ENCODE results near the gene LIN37.

The LIN37 gene

DNA sequence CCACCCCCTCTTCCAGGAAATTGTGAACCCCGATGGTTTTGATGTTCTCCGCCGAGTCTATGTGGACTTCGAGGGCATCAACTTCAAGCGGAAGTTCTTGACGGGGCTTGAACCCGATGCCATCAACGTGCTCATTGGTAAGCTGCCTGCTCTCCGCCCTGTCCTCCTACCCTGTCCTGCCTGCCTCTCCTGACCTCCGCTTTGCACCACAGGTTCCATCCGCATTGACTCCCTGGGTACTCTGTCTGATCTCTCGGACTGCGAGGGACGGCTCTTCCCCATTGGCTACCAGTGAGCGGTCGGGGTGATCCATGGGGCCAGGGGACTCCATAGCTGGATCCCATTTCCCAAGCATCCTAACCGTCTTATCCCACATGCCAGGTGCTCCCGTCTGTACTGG, 18.1 kb upstream of the LIN37 start:
- TF ChIP-seq ZC3H10 (CRISPR knock-in tag; IDR thresholded peaks at IDR 0.05) (no peak), PPARA (CRISPR knock-in tag; IDR thresholded peaks at IDR 0.05; ENCODE audit: borderline replicate concordance) (no peak), SNAI2 (CRISPR knock-in tag; IDR thresholded peaks at IDR 0.05) (no peak), TOX (CRISPR knock-in tag; IDR thresholded peaks at IDR 0.05; ENCODE audit: borderline replicate concordance) (no peak), ZNF8 (CRISPR knock-in tag; IDR thresholded peaks at IDR 0.05) (no peak), BACH2 (CRISPR knock-in tag; IDR thresholded peaks at IDR 0.05; ENCODE audit: borderline replicate concordance) (no peak), ESRRG (CRISPR knock-in tag; IDR thresholded peaks at IDR 0.05) (no peak), CSRNP3 (CRISPR knock-in tag; IDR thresholded peaks at IDR 0.05) (no peak), ISL1 (CRISPR knock-in tag; IDR thresholded peaks at IDR 0.05) (no peak)
- no peak for ATAC-seq

GRCh38 chr19:35731353-35731752, 17.0 kb upstream of the LIN37 start:
- no peak for TF ChIP-seq ARNTL (CRISPR knock-in tag; IDR thresholded peaks at IDR 0.05; ENCODE audit: borderline replicate concordance, low read depth)
- no peak for TF ChIP-seq BACH2 (CRISPR knock-in tag; IDR thresholded peaks at IDR 0.05; ENCODE audit: borderline replicate concordance)
- no peak for ATAC-seq

DNA sequence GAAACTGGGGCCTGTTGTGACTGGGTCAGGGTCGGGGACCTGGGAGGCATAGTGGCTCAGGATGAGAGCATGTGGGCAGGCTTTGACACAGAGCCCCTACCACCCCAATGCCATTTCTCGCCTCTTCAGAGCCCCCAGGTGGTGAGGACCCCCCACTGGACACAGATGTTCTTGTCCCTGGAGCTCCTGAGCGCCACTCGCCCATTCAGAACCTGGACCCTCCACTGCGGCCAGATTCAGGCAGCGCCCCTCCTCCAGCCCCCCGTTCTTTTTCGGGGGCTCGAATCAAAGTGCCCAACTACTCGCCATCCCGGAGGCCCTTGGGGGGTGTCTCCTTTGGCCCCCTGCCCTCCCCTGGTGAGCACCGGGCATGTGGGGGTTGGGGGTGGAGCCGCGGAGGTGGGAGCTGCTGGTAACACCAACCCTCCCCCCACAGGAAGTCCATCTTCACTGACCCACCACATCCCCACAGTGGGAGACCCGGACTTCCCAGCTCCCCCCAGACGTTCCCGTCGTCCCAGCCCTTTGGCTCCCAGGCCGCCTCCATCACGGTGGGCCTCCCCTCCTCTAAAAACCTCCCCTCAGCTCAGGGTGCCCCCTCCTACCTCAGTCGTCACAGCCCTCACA, 16.5 kb upstream of the LIN37 start:
- TF ChIP-seq CSRNP3 (CRISPR knock-in tag; IDR thresholded peaks at IDR 0.05) (no peak), ZC3H10 (CRISPR knock-in tag; IDR thresholded peaks at IDR 0.05) (no peak), ZNF70 (CRISPR knock-in tag; IDR thresholded peaks at IDR 0.05) (no peak), ESRRG (CRISPR knock-in tag; IDR thresholded peaks at IDR 0.05) (no peak), ZFP3 (CRISPR knock-in tag; IDR thresholded peaks at IDR 0.05) (no peak), ZNF565 (CRISPR knock-in tag; conservative IDR thresholded peaks at IDR 0.05; ENCODE audit: low read depth) (no peak), GLIS3 (CRISPR knock-in tag; IDR thresholded peaks at IDR 0.05) (no peak), TCF4 (CRISPR knock-in tag; IDR thresholded peaks at IDR 0.05; ENCODE audit: borderline replicate concordance) (no peak), SNAI2 (CRISPR knock-in tag; IDR thresholded peaks at IDR 0.05) (no peak), RARB (CRISPR knock-in tag; IDR thresholded peaks at IDR 0.05) (no peak), ZNF8 (CRISPR knock-in tag; IDR thresholded peaks at IDR 0.05) (no peak), CSDC2 (CRISPR knock-in tag; IDR thresholded peaks at IDR 0.05) (no peak), ARNTL (CRISPR knock-in tag; IDR thresholded peaks at IDR 0.05; ENCODE audit: borderline replicate concordance, low read depth) (no peak), ISL1 (CRISPR knock-in tag; IDR thresholded peaks at IDR 0.05) (no peak)
- TF ChIP-seq, protein P1, sequence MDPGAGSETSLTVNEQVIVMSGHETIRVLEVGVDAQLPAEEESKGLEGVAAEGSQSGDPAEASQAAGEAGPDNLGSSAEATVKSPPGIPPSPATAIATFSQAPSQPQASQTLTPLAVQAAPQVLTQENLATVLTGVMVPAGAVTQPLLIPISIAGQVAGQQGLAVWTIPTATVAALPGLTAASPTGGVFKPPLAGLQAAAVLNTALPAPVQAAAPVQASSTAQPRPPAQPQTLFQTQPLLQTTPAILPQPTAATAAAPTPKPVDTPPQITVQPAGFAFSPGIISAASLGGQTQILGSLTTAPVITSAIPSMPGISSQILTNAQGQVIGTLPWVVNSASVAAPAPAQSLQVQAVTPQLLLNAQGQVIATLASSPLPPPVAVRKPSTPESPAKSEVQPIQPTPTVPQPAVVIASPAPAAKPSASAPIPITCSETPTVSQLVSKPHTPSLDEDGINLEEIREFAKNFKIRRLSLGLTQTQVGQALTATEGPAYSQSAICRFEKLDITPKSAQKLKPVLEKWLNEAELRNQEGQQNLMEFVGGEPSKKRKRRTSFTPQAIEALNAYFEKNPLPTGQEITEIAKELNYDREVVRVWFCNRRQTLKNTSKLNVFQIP (CRISPR knock-in tag; IDR thresholded peaks at IDR 0.05; ENCODE audit: borderline replicate concordance, low read depth): no peak
- TF ChIP-seq, protein P2, sequence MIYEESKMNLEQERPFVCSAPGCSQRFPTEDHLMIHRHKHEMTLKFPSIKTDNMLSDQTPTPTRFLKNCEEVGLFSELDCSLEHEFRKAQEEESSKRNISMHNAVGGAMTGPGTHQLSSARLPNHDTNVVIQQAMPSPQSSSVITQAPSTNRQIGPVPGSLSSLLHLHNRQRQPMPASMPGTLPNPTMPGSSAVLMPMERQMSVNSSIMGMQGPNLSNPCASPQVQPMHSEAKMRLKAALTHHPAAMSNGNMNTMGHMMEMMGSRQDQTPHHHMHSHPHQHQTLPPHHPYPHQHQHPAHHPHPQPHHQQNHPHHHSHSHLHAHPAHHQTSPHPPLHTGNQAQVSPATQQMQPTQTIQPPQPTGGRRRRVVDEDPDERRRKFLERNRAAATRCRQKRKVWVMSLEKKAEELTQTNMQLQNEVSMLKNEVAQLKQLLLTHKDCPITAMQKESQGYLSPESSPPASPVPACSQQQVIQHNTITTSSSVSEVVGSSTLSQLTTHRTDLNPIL (CRISPR knock-in tag; IDR thresholded peaks at IDR 0.05; ENCODE audit: low read depth): no peak
- no peak for ATAC-seq

- ATAC-seq: no peak
- TF ChIP-seq ZFP3 (CRISPR knock-in tag; IDR thresholded peaks at IDR 0.05): no peak
- TF ChIP-seq SNAI2 (CRISPR knock-in tag; IDR thresholded peaks at IDR 0.05): no peak
- no peak for TF ChIP-seq ARNTL (CRISPR knock-in tag; IDR thresholded peaks at IDR 0.05; ENCODE audit: borderline replicate concordance, low read depth)
- no peak for TF ChIP-seq PPARA (CRISPR knock-in tag; IDR thresholded peaks at IDR 0.05; ENCODE audit: borderline replicate concordance)
- no peak for TF ChIP-seq TCF4 (CRISPR knock-in tag; IDR thresholded peaks at IDR 0.05; ENCODE audit: borderline replicate concordance)
- no peak for TF ChIP-seq ZNF8 (CRISPR knock-in tag; IDR thresholded peaks at IDR 0.05)
- TF ChIP-seq, protein P3, sequence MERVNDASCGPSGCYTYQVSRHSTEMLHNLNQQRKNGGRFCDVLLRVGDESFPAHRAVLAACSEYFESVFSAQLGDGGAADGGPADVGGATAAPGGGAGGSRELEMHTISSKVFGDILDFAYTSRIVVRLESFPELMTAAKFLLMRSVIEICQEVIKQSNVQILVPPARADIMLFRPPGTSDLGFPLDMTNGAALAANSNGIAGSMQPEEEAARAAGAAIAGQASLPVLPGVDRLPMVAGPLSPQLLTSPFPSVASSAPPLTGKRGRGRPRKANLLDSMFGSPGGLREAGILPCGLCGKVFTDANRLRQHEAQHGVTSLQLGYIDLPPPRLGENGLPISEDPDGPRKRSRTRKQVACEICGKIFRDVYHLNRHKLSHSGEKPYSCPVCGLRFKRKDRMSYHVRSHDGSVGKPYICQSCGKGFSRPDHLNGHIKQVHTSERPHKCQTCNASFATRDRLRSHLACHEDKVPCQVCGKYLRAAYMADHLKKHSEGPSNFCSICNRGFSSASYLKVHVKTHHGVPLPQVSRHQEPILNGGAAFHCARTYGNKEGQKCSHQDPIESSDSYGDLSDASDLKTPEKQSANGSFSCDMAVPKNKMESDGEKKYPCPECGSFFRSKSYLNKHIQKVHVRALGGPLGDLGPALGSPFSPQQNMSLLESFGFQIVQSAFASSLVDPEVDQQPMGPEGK (CRISPR knock-in tag; IDR thresholded peaks at IDR 0.05; ENCODE audit: borderline replicate concordance): no peak
- no peak for TF ChIP-seq ZC3H10 (CRISPR knock-in tag; IDR thresholded peaks at IDR 0.05)
- no peak for TF ChIP-seq ESRRG (CRISPR knock-in tag; IDR thresholded peaks at IDR 0.05)
- TF ChIP-seq OSR1 (CRISPR knock-in tag; IDR thresholded peaks at IDR 0.05): no peak
- TF ChIP-seq ZNF70 (CRISPR knock-in tag; IDR thresholded peaks at IDR 0.05): no peak
- TF ChIP-seq, protein P1 (CRISPR knock-in tag; IDR thresholded peaks at IDR 0.05; ENCODE audit: borderline replicate concordance, low read depth): no peak
- TF ChIP-seq ZNF565 (CRISPR knock-in tag; conservative IDR thresholded peaks at IDR 0.05; ENCODE audit: low read depth): no peak
- TF ChIP-seq, protein P2 (CRISPR knock-in tag; IDR thresholded peaks at IDR 0.05; ENCODE audit: low read depth): no peak
- no peak for TF ChIP-seq RARB (CRISPR knock-in tag; IDR thresholded peaks at IDR 0.05)
Observed at GRCh38 chr19:35732540-35733179, 15.7 kb upstream of the LIN37 start.
